A673 (cell line): Measurements from ENCODE around the gene VPS4B. TPM values are rescaled to one million over a fixed set of nuclear protein-coding genes. Genes with fewer than 3 reads are reported as not detected.

Source experiments
- BruUV-seq: library from RNA; stranded (reverse); fragments of 400-500 nt; replicated peaks from 2 replicates; lab custom pipeline; 2021; lab: Mats Ljungman, UMichigan
- CTCF ChIA-PET: fragments of 300-600 bp; sonication (Branson Sonifier 250); formaldehyde crosslinking; loops from one replicate; lab custom pipeline; 2022; ENCODE audit warnings: antibody characterized with exemption; lab: Charles Lee
- POLR2A ChIA-PET: fragments of 300-600 bp; sonication (Branson Sonifier 250); formaldehyde crosslinking; loops from one replicate; lab custom pipeline; 2022; ENCODE audit warnings: antibody characterized with exemption; ENCODE audit not compliant: low non-redundant PET; lab: Charles Lee
- DNase-seq: peaks from one replicate; pipeline ENCODE4 v3.0.0-alpha.2; 2015; ENCODE audit warnings: low spot score
- H3K27ac ChIP-seq: fragments of 200-600 bp; sonication (generic); 2 replicates; pipeline ENCODE4 v1.5.1; 2016; ENCODE audit warnings: mixed run types, low read depth, mild to moderate bottlenecking, mixed read lengths, antibody characterized with exemption, low read length; ENCODE audit not compliant: poor library complexity, severe bottlenecking
- H3K27me3 ChIP-seq: fragments of 200-600 bp; sonication (generic); replicated peaks from 2 replicates; pipeline ENCODE4 v1.6.1; 2017; ENCODE audit warnings: mixed run types, low read depth, mild to moderate bottlenecking, mixed read lengths, antibody characterized with exemption, low read length; ENCODE audit not compliant: insufficient read depth, poor library complexity
- H3K36me3 ChIP-seq: fragments of 200-600 bp; sonication (generic); 2 replicates; pipeline ENCODE4 v1.6.1; 2016; ENCODE audit warnings: mixed run types, mild to moderate bottlenecking, mixed read lengths, antibody characterized with exemption, low read length; ENCODE audit not compliant: insufficient read depth, poor library complexity, severe bottlenecking
- H3K4me1 ChIP-seq: fragments of 200-600 bp; sonication (generic); 2 replicates; pipeline ENCODE4 v1.6.1; 2017; ENCODE audit warnings: mixed run types, mild to moderate bottlenecking, mixed read lengths, antibody characterized with exemption, low read length; ENCODE audit not compliant: insufficient read depth, poor library complexity, severe bottlenecking
- H3K4me3 ChIP-seq: fragments of 200-600 bp; sonication (generic); 2 replicates; pipeline ENCODE4 v1.5.1; 2016; ENCODE audit warnings: low read depth, mixed run types, mild to moderate bottlenecking, mixed read lengths, low read length; ENCODE audit not compliant: poor library complexity, severe bottlenecking
- H3K9me3 ChIP-seq: fragments of 200-600 bp; sonication (generic); 2 replicates; pipeline ENCODE4 v1.6.1; 2016; ENCODE audit warnings: mixed run types, low read depth, mild to moderate bottlenecking, mixed read lengths, antibody characterized with exemption, low read length; ENCODE audit not compliant: poor library complexity, severe bottlenecking
- CTCF ChIP-seq: fragments of 300-800, 200-600 bp; sonication (generic); conservative IDR thresholded peaks from 2 replicates; pipeline ENCODE4 v1.5.1; 2017; ENCODE audit warnings: low read depth, mild to moderate bottlenecking, antibody characterized with exemption, low read length, moderate library complexity, mixed read lengths
- EZH2 ChIP-seq: fragments of 200-600 bp; sonication (generic); IDR thresholded peaks from 2 replicates; pipeline ENCODE4 v1.6.1; 2017; ENCODE audit warnings: borderline replicate concordance, low read depth, mild to moderate bottlenecking, mixed read lengths, antibody characterized with exemption, low read length; ENCODE audit not compliant: poor library complexity, severe bottlenecking
- intact Hi-C: fragments of 100-400 bp; cut with micrococcal nuclease; formaldehyde crosslinking; loops from one replicate; pipeline ENCODE4 v1.10.0; 2022; ENCODE audit not compliant: unreplicated experiment
- total RNA-seq: library from RNA; stranded (reverse); gene quantifications from 2 replicates; pipeline ENCODE4 v1.2.3, GENCODE V29; 2021

VPS4B gene
- total RNA-seq, 1 experiment from 2014 or later = 94.8 TPM

GRCh38 chr18:63431180-63431579 is 8.9 kb upstream of the VPS4B start:
- no TSS peak for BruUV-seq
- CTCF ChIA-PET = no interaction called here
- H3K36me3 ChIP-seq = no peaks in the 10 kb centered on the region
- no peak overlapping the region for H3K27ac ChIP-seq
- no peaks in the 10 kb centered on the region for H3K4me1 ChIP-seq
- intact Hi-C loops = no loop called here
- no peak for DNase-seq
- TF ChIP-seq CTCF = no peak
- H3K9me3 ChIP-seq = no peaks in the 10 kb centered on the region
- POLR2A ChIA-PET = no interaction called here
- no peak overlapping the region for H3K4me3 ChIP-seq
- no peaks in the 10 kb centered on the region for H3K27me3 ChIP-seq

- no peaks in the 10 kb centered on the region for H3K27me3 ChIP-seq
- TF ChIP-seq CTCF = no peak
- no peak for TF ChIP-seq EZH2
- no peaks in the 10 kb centered on the region for H3K9me3 ChIP-seq
- H3K4me1 ChIP-seq = no peaks in the 10 kb centered on the region
- no peak overlapping the region for H3K27ac ChIP-seq
- POLR2A ChIA-PET = no interaction called here
- CTCF ChIA-PET = no interaction called here
- intact Hi-C loops = no loop called here
- H3K4me3 ChIP-seq = no peak overlapping the region
- DNase-seq = no peak
- no TSS peak for BruUV-seq
- no peaks in the 10 kb centered on the region for H3K36me3 ChIP-seq
Measured at GRCh38 chr18:63430526-63430925, 8.2 kb upstream of the VPS4B start.

- no peaks in the 10 kb centered on the region for H3K9me3 ChIP-seq
- POLR2A ChIA-PET = no interaction called here
- no TSS peak for BruUV-seq
Measured at GRCh38 chr18:63427558-63427957, 5.3 kb upstream of the VPS4B start.

More at GRCh38 chr18:63427558-63427957, 5.3 kb upstream of the VPS4B start:
- intact Hi-C loops = no loop called here
- Histone ChIP-seq H3K4me3 (no peak overlapping the region), H3K27ac (no peak overlapping the region), H3K4me1 (peaks cover 5% of the 10 kb centered on the region), H3K36me3 (no peaks in the 10 kb centered on the region), H3K27me3 (no peaks in the 10 kb centered on the region)
- TF ChIP-seq EZH2 = no peak
- no peak for TF ChIP-seq CTCF
- no peak for DNase-seq
- CTCF ChIA-PET = no interaction called here
